Upper lobe of left lung (tissue), 4 donors: ENCODE results near the gene AGFG2.

Experiments used
- POLR2A ChIP-seq, 4 donors: fragments of 450-650 bp; IDR thresholded peaks; one replicate each; pipeline ENCODE4 v1.5.1; 2016 to 2017; ENCODE audit warnings: antibody characterized with exemption in 4 of 4, mild to moderate bottlenecking in 2 of 4
- POLR2AphosphoS5 ChIP-seq, 2 donors: sonication (generic); formaldehyde crosslinking; IDR thresholded peaks; one replicate each; pipeline ENCODE4 v1.5.1; 2017; ENCODE audit warnings: antibody characterized with exemption in 2 of 2
- TF ChIP-seq, protein P1 (sequence below), 6 experiments: fragments of 450-650 bp in 4 of 6; fragments of 200-600 bp in 2 of 6; sonication (generic) in 2 of 6; IDR thresholded peaks; one replicate each; pipeline ENCODE4 v1.5.1; 2016 to 2019; ENCODE audit warnings: antibody characterized with exemption in 6 of 6

DNA sequence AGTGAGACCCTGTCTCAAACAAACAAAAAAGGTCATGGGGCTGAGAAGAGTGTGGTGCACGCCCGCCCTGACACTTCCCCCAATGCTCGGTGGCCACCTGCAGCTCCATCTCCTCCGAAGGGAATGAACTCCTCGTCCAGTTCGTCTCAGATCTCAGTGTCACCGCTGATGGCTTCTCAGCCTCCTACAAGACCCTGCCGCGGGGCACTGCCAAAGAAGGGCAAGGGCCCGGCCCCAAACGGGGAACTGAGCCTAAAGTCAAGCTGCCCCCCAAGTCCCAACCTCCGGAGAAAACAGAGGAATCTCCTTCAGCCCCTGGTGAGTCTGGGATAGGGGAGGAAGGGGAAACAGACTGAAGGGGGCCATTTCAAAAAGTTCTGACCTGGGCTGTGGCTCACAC, 67.3 kb downstream of the AGFG2 start:
- no peak for TF ChIP-seq POLR2A (IDR thresholded peaks at IDR 0.05)
- TF ChIP-seq, protein P1, sequence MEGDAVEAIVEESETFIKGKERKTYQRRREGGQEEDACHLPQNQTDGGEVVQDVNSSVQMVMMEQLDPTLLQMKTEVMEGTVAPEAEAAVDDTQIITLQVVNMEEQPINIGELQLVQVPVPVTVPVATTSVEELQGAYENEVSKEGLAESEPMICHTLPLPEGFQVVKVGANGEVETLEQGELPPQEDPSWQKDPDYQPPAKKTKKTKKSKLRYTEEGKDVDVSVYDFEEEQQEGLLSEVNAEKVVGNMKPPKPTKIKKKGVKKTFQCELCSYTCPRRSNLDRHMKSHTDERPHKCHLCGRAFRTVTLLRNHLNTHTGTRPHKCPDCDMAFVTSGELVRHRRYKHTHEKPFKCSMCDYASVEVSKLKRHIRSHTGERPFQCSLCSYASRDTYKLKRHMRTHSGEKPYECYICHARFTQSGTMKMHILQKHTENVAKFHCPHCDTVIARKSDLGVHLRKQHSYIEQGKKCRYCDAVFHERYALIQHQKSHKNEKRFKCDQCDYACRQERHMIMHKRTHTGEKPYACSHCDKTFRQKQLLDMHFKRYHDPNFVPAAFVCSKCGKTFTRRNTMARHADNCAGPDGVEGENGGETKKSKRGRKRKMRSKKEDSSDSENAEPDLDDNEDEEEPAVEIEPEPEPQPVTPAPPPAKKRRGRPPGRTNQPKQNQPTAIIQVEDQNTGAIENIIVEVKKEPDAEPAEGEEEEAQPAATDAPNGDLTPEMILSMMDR (IDR thresholded peaks at IDR 0.05): no peak
- TF ChIP-seq POLR2AphosphoS5 (IDR thresholded peaks at IDR 0.05): no peak
